Heart right ventricle (tissue), 16 donors: ENCODE measurements around the gene CABP7. TPM values are rescaled to one million over a fixed set of nuclear protein-coding genes. Genes with fewer than 3 reads are reported as not detected.

Experiments used
- ATAC-seq, 8 donors: fragments of 200-7000 bp; cut with Tn5 transposase; one replicate each; pipeline ENCODE4 v1.9.1; 2020; ENCODE audit warnings: mild to moderate bottlenecking in 8 of 8, moderate library complexity in 8 of 8, moderate number of reproducible peaks in 1 of 8
- DNase-seq, 2 donors: peaks; one replicate each; pipeline ENCODE4 v3.0.0-alpha.2; 2020
- H3K27ac ChIP-seq, 10 donors: fragments of 200-600 bp; sonication (generic) in 2 of 10; one replicate each; pipeline versions ENCODE4 v1.5.0 to v1.8.0; 2020 to 2022; ENCODE audit warnings: mild to moderate bottlenecking in 3 of 10
- H3K27me3 ChIP-seq, 7 donors: fragments of 200-600 bp; one replicate each; pipeline ENCODE4 v1.8.0; 2021 to 2022; ENCODE audit warnings: mild to moderate bottlenecking in 2 of 7
- H3K36me3 ChIP-seq, 9 donors: fragments of 200-600 bp; sonication (generic) in 1 of 9; one replicate each; pipeline versions ENCODE4 v1.5.0 to v1.8.0; 2020 to 2022; ENCODE audit warnings: mild to moderate bottlenecking in 2 of 9
- H3K4me1 ChIP-seq, 9 donors: fragments of 200-600 bp; sonication (generic) in 1 of 9; one replicate each; pipeline versions ENCODE4 v1.5.0 to v1.8.0; 2020 to 2022; ENCODE audit warnings: mild to moderate bottlenecking in 4 of 9
- H3K4me3 ChIP-seq, 10 donors: fragments of 200-600 bp; sonication (generic) in 2 of 10; one replicate each; pipeline versions ENCODE4 v1.5.0 to v1.8.0; 2020 to 2022; ENCODE audit warnings: mild to moderate bottlenecking in 7 of 10, moderate library complexity in 2 of 10
- H3K9me3 ChIP-seq, 11 donors: fragments of 200-600 bp in 10 of 11; sonication (generic) in 2 of 11; one replicate each; pipeline versions ENCODE4 v1.5.0 to v1.8.0; 2013 to 2022; ENCODE audit warnings: mild to moderate bottlenecking in 2 of 11, control low read depth in 1 of 11, moderate library complexity in 1 of 11
- CTCF ChIP-seq, 9 donors: fragments of 200-600 bp; sonication (generic) in 2 of 9; IDR thresholded peaks; one replicate each; pipeline versions ENCODE4 v1.5.0 to v1.8.0; 2021 to 2022; ENCODE audit warnings: antibody characterized with exemption in 9 of 9, mild to moderate bottlenecking in 5 of 9, moderate library complexity in 1 of 9
- WGBS, 2 donors: extraction: QIAGEN DNeasy Blood & Tissue Kit; methylation state at CpG; one replicate each; pipeline ENCODE4 v1.1.7; 2013; ENCODE audit warnings: inconsistent platforms in 1 of 2; 5-methylcytosine and 5-hydroxymethylcytosine counted together
- intact Hi-C, 10 donors: fragments of 100-400 bp; cut with DNase I; formaldehyde crosslinking; loops; one replicate each; pipeline versions ENCODE4 v1.11.1 to v1.14.2; 2022
- polyA plus RNA-seq, 2 donors: library from polyadenylated mRNA; stranded (reverse); fragments of 200-250 nt; gene quantifications; one replicate each; pipeline ENCODE4 v1.2.3, GENCODE V29; 2013
- total RNA-seq, 10 donors: library from RNA; stranded (reverse); fragmentation: NEBNext Ultra II Directional in 3 of 10; extraction: Animal tissue kit (Norgen Biotek cat#: 25700) in 3 of 10; gene quantifications; one replicate each; pipeline versions ENCODE4 v1.2.1 to v1.2.4, GENCODE V29; 2021 to 2023
- donor health status: Arrhythmogenic right ventricular cardiomyopathy.
- donor health status: ischemic (EF 13 %, LVEDD 7.1; RV severe dilation, severe dysfunction).
- donor health status: healthy with polysubstance abuse.
- donor health status: DM: no; HTN: yes; CAD: no.
- donor health status: DM: no; HTN: no; CAD: no.
- donor health status: ischemic (EF 25% LVEDD 6.9; RV normal size, moderate dysfunction).
- donor health status: ischemic (EF 25% LVEDD 5.7; RV mildly dilated, moderate dysfunction).
- donor health status: healthy.
- donor health status: DM: yes; HTN: yes; CAD: no.
- donor health status: Ischemic cardiomyopathy.
- donor health status: ischemic (EF 35%, LVEDD 5.7; RV mildly dilated, moderate dysfunction).
- donor health status: nonischemic (EF 11% LVEDD 7.7; RV severe dilation, severe dysfunction).
- donor health status: DM: yes; HTN: yes; CAD: no.
- donor health status: PGD.
- donor health status: ischemic (EF 29% LVEDD 5.4; RV normal size, mild dysfunction).
- donor health status: nonischemic (EF 23%, LVEDD 6.1; RV moderate dilation, normal function).

CABP7 gene
- total and polyA plus RNA-seq, 12 donors = 0.07 to 0.15 TPM; not detected in 10

- H3K27ac ChIP-seq = no peak overlapping the region
- 61 to 75% methylated on average over 15 to 16 of the region's 16 CpGs for WGBS, 2 donors
- ATAC-seq (no peak), DNase-seq (no peak)
- peaks cover 0 to 3% (median 0%) of the 10 kb centered on the region in 9 donors for H3K4me1 ChIP-seq
- no peak for TF ChIP-seq CTCF (IDR thresholded peaks at IDR 0.05)
- intact Hi-C loops = no loop called here
- peaks cover 11 to 75% (median 55%) of the 10 kb centered on the region in 7 donors for H3K27me3 ChIP-seq
- H3K9me3 ChIP-seq = no peaks in the 10 kb centered on the region
- no peaks in the 10 kb centered on the region for H3K36me3 ChIP-seq
- no peak overlapping the region for H3K4me3 ChIP-seq
Measured at GRCh38 chr22:29722587-29722986, 2.8 kb downstream of the CABP7 start.

GRCh38 chr22:29723766-29724165 lies 4.0 kb downstream of the CABP7 start:
- H3K27ac ChIP-seq = no peak overlapping the region
- peaks cover 0 to 3% (median 0%) of the 10 kb centered on the region in 9 donors for H3K4me1 ChIP-seq
- no peaks in the 10 kb centered on the region for H3K9me3 ChIP-seq
- WGBS, 2 donors = 86 to 90% methylated on average over 10 of the region's 10 CpGs
- no peak overlapping the region for H3K4me3 ChIP-seq
- H3K27me3 ChIP-seq = peaks cover 11 to 70% (median 44%) of the 10 kb centered on the region in 7 donors
- TF ChIP-seq CTCF (IDR thresholded peaks at IDR 0.05) = no peak
- intact Hi-C loops = no loop called here
- no peak for DNase-seq
- no peaks in the 10 kb centered on the region for H3K36me3 ChIP-seq
- no peak for ATAC-seq

GRCh38 chr22:29724843-29725242 lies 5.0 kb downstream of the CABP7 start:
- Histone ChIP-seq H3K27ac (no peak overlapping the region), H3K36me3 (no peaks in the 10 kb centered on the region), H3K4me1 (peaks cover 0 to 3% (median 0%) of the 10 kb centered on the region in 9 donors), H3K9me3 (no peaks in the 10 kb centered on the region), H3K4me3 (no peak overlapping the region), H3K27me3 (peaks cover 11 to 60% (median 34%) of the 10 kb centered on the region in 7 donors)
- 48 to 52% methylated on average over 8 of the region's 8 CpGs for WGBS, 2 donors
- intact Hi-C loops = loop anchor here in 1 of 10 donors (5.0 kb wide), 1 partner anchor 282 kb away; no protein-coding TSS in a partner anchor
- DNase-seq (no peak), ATAC-seq (no peak)
- no peak for TF ChIP-seq CTCF (IDR thresholded peaks at IDR 0.05)

GRCh38 chr22:29726106-29726505 lies 6.3 kb downstream of the CABP7 start:
- Histone ChIP-seq H3K9me3 (no peaks in the 10 kb centered on the region), H3K36me3 (peaks cover 0 to 12% (median 0%) of the 10 kb centered on the region in 9 donors), H3K4me1 (no peaks in the 10 kb centered on the region), H3K4me3 (no peak overlapping the region), H3K27me3 (peaks cover 3 to 50% (median 24%) of the 10 kb centered on the region in 7 donors), H3K27ac (no peak overlapping the region)
- ATAC-seq (no peak), DNase-seq (no peak)
- 62 to 82% methylated on average over 7 of the region's 7 CpGs for WGBS, 2 donors
- TF ChIP-seq CTCF (IDR thresholded peaks at IDR 0.05) = no peak
- intact Hi-C loops = loop anchor here in 1 of 10 donors (5.0 kb wide), 1 partner anchor 281 kb away; no protein-coding TSS in a partner anchor
